Measurements from ENCODE around the gene ASIC3.
A peak's percentile ranks its signal among the peaks of the same experiment; 100 is the strongest.

ASIC3 gene

DNA sequence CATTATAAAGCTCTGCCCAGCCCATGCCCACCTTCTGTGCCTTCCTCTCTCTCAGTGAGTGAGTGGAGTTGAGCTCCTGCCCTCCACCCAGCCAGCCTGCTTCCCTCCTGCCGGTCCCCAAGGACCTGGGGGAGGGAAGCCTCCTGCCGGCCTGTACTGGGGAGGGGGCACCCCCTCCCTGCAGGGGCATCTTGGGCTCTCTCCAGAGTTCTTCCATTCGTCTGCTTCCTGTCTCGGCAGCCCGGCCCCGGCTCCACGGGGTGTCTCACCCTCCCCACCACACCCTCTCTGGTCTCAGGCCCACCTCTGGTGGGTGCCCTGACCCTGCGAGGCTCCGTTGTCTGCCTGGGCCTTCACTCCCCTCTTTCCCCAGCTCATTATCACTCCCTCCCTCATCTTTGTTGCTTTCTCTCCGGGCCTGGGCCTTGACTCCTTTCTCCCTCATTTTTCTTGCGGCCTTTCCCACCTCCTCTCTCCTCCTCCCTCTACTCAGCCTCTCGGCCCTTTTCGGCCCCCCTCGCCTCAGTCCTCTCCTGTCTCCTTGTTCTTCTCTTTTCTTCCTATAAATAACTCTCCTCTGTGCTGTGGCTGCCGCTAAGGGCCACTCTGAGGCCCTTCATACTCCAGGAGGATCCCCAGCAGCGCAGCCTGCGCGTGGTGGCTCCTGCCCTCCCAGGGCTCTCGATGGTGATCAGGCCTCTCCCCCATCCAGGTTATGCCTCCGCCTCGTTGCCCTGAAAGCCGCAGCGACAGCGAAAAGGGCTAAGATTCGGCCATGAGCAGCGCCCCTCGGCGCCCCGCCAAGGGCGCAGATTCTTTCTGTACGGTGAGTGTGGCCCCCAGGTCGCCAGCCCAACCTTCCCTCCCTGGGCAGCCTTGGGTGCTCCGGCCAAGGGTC, 13.1 kb downstream of the ASIC3 start:
- Histone ChIP-seq H3K9me3 (ENCODE audit: control insufficient read depth, insufficient read depth, low read length) (no peaks in the 10 kb centered on the region), H3K9ac (ENCODE audit: low read depth, low read length) (peak overlapping the region; percentile 72), H3K4me1 (ENCODE audit: insufficient read depth, low read length) (peaks cover 2% of the 10 kb centered on the region; the same call in 1 of the 2 replicates)

DNA sequence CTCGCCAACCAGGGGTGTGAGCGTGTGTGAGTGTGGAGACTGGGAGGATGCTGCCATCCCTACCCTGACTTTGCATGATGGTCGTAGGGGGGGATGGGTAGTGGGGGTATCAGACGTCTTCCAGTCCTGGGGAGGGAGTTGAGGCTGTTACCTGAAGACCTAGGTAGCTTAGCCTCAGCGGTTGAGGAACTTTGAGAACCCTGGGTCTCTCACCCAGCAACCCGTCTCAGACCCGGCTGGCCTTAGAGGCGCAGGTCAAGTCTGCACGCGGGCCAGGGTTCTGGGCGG, 13.7 kb downstream of the ASIC3 start:
- Histone ChIP-seq H3K36me3 (ENCODE audit: insufficient read depth, low read length) (0 out of 2 replicates have a peak, but pooled peaks cover 2% of the 10 kb centered on the region), H3K9me3 (ENCODE audit: control insufficient read depth, insufficient read depth, low read length) (no peaks in the 10 kb centered on the region), H3K9ac (ENCODE audit: low read depth, low read length) (peak overlapping the region; percentile 72; the same call in 1 of the 2 replicates), H3K4me1 (ENCODE audit: insufficient read depth, low read length) (no peaks in the 10 kb centered on the region)

More for the DNA sequence above, 13.1 kb downstream of the ASIC3 start:
- H3K36me3 ChIP-seq (ENCODE audit: insufficient read depth, low read length), result no peaks in the 10 kb centered on the region

- Histone ChIP-seq H3K9me3 (ENCODE audit: control insufficient read depth, insufficient read depth, low read length) (no peaks in the 10 kb centered on the region), H3K4me1 (ENCODE audit: insufficient read depth, low read length) (peaks cover 4% of the 10 kb centered on the region), H3K36me3 (ENCODE audit: insufficient read depth, low read length) (peaks cover 7% of the 10 kb centered on the region; the same call in 1 of the 2 replicates), H3K9ac (ENCODE audit: low read depth, low read length) (peak overlapping the region; percentile 36)
These were observed 14.3 kb downstream of the ASIC3 start for GRCh38 chr7:151062399-151063211.

DNA sequence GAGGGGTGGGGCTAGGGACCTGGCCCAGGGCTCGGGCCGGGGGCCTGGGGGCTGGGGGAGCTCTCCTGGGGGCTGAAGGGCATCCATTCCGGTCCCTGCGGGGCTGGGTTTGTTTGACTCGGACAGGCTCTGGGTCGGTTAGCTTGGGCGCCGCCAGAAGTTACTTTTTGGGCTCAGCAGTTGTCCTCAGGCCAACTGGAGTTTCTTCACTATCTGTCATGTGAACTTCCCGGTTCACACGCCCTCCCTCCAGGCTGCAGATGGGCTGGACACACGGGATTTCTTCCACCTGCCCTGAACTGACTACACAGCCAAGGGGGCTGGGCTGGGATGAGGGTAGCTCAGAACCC, 14.9 kb downstream of the ASIC3 start:
- H3K4me1 ChIP-seq (ENCODE audit: insufficient read depth, low read length), result peaks cover 10% of the 10 kb centered on the region
- peak overlapping the region; percentile 49; the same call in 1 of the 2 replicates for H3K9ac ChIP-seq (ENCODE audit: low read depth, low read length)
- peaks cover 7% of the 10 kb centered on the region; the same call in 1 of the 2 replicates for H3K36me3 ChIP-seq (ENCODE audit: insufficient read depth, low read length)
- H3K9me3 ChIP-seq (ENCODE audit: control insufficient read depth, insufficient read depth, low read length), result no peaks in the 10 kb centered on the region

DNA sequence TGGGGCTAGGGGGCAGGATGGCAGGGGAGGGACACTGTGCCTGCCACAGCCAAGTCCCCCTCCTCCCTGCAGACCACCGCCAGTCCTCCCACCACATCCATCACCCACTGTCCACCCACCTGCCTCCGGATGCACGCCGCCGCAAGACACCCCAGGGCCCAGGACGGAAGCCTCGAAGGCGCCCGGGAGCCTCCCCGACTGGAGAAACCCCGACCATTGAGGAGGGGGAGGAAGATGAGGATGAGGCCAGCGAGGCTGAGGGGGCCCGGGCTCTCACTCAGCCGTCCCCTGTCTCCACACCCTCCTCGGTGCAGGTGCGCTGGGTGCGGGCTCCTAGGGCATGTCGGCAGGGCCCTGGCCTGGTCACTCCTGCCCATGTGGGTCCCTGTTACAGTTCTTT, 16.1 kb downstream of the ASIC3 start:
- no peaks in the 10 kb centered on the region for H3K9me3 ChIP-seq (ENCODE audit: control insufficient read depth, insufficient read depth, low read length)
- H3K36me3 ChIP-seq (ENCODE audit: insufficient read depth, low read length), result peaks cover 7% of the 10 kb centered on the region; the same call in 1 of the 2 replicates
- peaks cover 10% of the 10 kb centered on the region for H3K4me1 ChIP-seq (ENCODE audit: insufficient read depth, low read length)
- H3K9ac ChIP-seq (ENCODE audit: low read depth, low read length), result no peak overlapping the region

DNA sequence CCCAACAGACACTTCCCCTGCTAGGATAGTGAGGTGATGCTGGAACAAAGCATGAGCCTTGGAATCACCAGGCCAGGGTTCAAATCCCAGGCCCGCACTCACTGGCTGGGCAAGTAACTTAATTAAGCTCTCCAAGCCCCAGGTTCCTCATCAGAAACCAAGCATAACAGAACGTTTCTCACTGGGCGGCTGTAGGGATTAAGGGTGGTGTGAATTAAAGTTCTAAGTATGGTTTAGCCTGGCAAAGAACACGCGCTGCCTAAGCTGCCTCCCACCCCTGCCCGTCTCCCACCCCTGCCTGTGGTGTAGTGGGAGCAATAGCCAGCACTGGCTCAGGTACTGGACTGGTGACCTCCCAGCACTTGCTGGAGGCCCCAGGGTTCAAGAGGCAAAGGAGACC, 16.7 kb downstream of the ASIC3 start:
- H3K9ac ChIP-seq (ENCODE audit: low read depth, low read length), result no peak overlapping the region
- peaks cover 7% of the 10 kb centered on the region; the same call in 1 of the 2 replicates for H3K36me3 ChIP-seq (ENCODE audit: insufficient read depth, low read length)

GRCh38 chr7:151065516-151065915, 17.2 kb downstream of the ASIC3 start:
- no peaks in the 10 kb centered on the region for H3K9me3 ChIP-seq (ENCODE audit: control insufficient read depth, insufficient read depth, low read length)
- H3K36me3 ChIP-seq (ENCODE audit: insufficient read depth, low read length), result peaks cover 7% of the 10 kb centered on the region; the same call in 1 of the 2 replicates
- no peak overlapping the region for H3K9ac ChIP-seq (ENCODE audit: low read depth, low read length)
- peaks cover 10% of the 10 kb centered on the region for H3K4me1 ChIP-seq (ENCODE audit: insufficient read depth, low read length)

More for the DNA sequence above, 16.7 kb downstream of the ASIC3 start:
- Histone ChIP-seq H3K9me3 (ENCODE audit: control insufficient read depth, insufficient read depth, low read length) (no peaks in the 10 kb centered on the region), H3K4me1 (ENCODE audit: insufficient read depth, low read length) (peaks cover 10% of the 10 kb centered on the region)

DNA sequence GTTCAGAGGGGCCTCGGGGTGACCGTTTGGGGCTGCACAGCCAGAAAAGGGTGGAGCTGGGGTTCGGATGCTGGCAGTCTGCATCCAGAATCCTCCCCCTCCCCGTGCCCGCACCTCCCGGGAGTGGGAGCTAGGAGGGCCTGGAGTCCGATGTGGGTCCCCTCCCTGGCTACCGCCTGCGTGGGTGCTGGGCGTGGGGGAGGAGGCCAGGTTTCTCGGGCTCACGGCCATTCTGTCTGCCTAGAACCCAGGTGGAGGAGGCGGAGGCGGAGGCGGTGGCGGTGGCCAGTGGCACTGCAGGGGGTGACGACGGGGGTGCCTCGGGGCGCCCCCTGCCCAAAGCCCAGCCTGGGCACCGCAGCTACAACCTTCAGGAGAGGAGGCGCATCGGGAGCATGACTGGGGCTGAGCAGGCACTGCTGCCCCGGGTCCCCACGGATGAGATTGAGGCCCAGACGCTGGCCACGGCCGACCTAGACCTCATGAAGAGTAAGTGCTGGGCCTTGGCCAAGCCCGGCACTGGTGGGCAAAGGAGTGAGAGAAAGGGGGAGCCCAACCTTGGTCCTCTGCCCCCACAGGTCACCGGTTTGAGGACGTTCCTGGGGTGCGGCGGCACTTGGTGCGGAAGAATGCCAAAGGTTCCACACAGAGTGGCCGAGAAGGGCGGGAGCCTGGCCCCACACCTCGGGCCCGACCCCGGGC, 18.1 kb downstream of the ASIC3 start:
- Histone ChIP-seq H3K4me1 (ENCODE audit: insufficient read depth, low read length) (peaks cover 10% of the 10 kb centered on the region), H3K9ac (ENCODE audit: low read depth, low read length) (no peak overlapping the region), H3K36me3 (ENCODE audit: insufficient read depth, low read length) (peaks cover 7% of the 10 kb centered on the region; the same call in 1 of the 2 replicates), H3K9me3 (ENCODE audit: control insufficient read depth, insufficient read depth, low read length) (no peaks in the 10 kb centered on the region)

GRCh38 chr7:151068069-151068773, 19.9 kb downstream of the ASIC3 start:
- peaks cover 10% of the 10 kb centered on the region for H3K4me1 ChIP-seq (ENCODE audit: insufficient read depth, low read length)
- no peak overlapping the region for H3K9ac ChIP-seq (ENCODE audit: low read depth, low read length)
- H3K9me3 ChIP-seq (ENCODE audit: control insufficient read depth, insufficient read depth, low read length), result no peaks in the 10 kb centered on the region
- H3K36me3 ChIP-seq (ENCODE audit: insufficient read depth, low read length), result peaks cover 7% of the 10 kb centered on the region; the same call in 1 of the 2 replicates

DNA sequence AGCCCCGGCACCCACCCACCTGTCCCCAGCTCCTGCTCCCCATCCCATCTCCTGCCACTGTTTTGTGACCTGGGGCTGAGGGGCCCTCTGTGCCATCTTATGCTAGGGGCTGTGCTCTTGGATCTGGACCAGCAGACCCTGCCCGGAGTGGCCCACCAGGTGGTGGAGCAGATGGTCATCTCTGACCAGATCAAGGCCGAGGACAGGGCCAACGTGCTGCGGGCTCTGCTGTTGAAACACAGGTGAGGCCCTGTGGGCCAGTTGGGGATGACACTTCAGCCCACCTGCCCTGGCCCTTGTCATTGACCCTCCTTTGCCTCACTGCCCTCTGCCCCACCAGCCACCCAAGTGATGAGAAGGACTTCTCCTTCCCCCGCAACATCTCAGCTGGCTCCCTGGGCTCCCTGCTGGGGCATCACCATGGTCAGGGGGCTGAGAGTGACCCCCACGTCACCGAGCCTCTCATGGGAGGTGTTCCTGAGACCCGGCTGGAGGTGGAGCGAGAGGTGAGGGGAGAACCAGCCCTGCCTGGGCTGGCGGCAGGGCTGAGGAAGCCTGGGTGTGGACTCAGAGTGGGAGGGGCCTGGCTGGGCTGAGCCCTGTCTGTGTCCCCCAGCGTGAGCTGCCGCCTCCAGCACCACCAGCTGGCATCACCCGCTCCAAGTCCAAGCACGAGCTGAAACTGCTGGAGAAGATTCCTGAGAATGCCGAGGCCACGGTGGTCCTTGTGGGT, 21.7 kb downstream of the ASIC3 start:
- peaks cover 7% of the 10 kb centered on the region; the same call in 1 of the 2 replicates for H3K36me3 ChIP-seq (ENCODE audit: insufficient read depth, low read length)
- H3K9ac ChIP-seq (ENCODE audit: low read depth, low read length), result no peak overlapping the region
- peaks cover 10% of the 10 kb centered on the region for H3K4me1 ChIP-seq (ENCODE audit: insufficient read depth, low read length)
- no peaks in the 10 kb centered on the region for H3K9me3 ChIP-seq (ENCODE audit: control insufficient read depth, insufficient read depth, low read length)

GRCh38 chr7:151070574-151070960, 22.2 kb downstream of the ASIC3 start:
- Histone ChIP-seq H3K9ac (ENCODE audit: low read depth, low read length) (no peak overlapping the region), H3K4me1 (ENCODE audit: insufficient read depth, low read length) (peaks cover 10% of the 10 kb centered on the region), H3K36me3 (ENCODE audit: insufficient read depth, low read length) (peaks cover 7% of the 10 kb centered on the region; the same call in 1 of the 2 replicates), H3K9me3 (ENCODE audit: control insufficient read depth, insufficient read depth, low read length) (no peaks in the 10 kb centered on the region)

DNA sequence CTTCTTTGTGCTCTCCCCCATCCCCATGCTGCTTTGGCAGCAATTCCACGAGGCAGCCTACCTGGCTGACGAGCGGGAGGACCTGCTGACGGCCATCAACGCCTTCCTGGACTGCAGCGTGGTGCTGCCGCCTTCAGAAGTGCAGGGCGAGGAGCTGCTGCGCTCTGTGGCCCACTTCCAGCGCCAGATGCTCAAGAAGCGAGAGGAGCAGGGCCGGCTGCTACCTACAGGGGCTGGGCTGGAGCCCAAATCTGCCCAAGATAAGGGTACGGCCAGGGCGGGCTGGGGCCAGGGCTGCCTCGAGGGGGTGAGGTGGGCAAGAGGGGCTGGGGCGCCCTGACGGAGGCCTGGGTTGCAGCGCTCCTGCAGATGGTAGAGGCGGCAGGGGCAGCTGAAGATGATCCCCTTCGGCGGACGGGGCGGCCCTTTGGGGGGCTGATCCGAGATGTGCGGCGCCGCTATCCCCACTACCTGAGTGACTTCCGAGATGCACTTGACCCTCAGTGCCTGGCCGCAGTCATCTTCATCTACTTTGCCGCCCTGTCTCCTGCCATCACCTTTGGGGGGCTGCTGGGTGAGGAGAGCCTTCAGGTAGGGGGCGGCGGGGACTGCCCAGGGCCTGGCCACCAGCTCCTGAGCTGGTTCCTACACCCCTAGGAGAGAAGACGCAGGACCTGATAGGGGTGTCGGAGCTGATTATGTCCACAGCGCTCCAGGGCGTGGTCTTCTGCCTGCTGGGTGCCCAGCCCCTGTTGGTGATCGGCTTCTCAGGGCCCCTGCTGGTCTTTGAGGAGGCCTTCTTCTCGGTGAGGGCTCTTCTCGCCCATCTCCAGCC, 22.9 kb downstream of the ASIC3 start:
- no peak overlapping the region for H3K9ac ChIP-seq (ENCODE audit: low read depth, low read length)
- H3K36me3 ChIP-seq (ENCODE audit: insufficient read depth, low read length), result peaks cover 7% of the 10 kb centered on the region; the same call in 1 of the 2 replicates
- peaks cover 13% of the 10 kb centered on the region for H3K4me1 ChIP-seq (ENCODE audit: insufficient read depth, low read length)
- no peaks in the 10 kb centered on the region for H3K9me3 ChIP-seq (ENCODE audit: control insufficient read depth, insufficient read depth, low read length)
